IMR-90 (cell line): Measurements from ENCODE around the gene KCNMA1. TPM values are rescaled to one million over a fixed set of nuclear protein-coding genes. Genes with fewer than 3 reads are reported as not detected.

Experiments
- ATAC-seq: fragments of 200-7000 bp; cut with Tn5 transposase; 2 replicates; pipeline ENCODE4 v1.9.1; 2020; ENCODE audit warnings: low read depth, mild to moderate bottlenecking, moderate library complexity
- BruUV-seq: library from RNA; stranded (reverse); fragments of 400-500 nt; replicated peaks from 2 replicates; lab custom pipeline; 2021; lab: Mats Ljungman, UMichigan
- CTCF ChIA-PET: fragments of 300-600 bp; formaldehyde crosslinking; extraction: SDS; loops from one replicate; lab custom pipeline; 2021; ENCODE audit warnings: antibody characterized with exemption; lab: Yijun Ruan, JAX
- POLR2A ChIA-PET: fragments of 300-600 bp; sonication (Branson Sonifier 250); formaldehyde crosslinking; loops from one replicate; lab custom pipeline; 2022; ENCODE audit warnings: antibody characterized with exemption; ENCODE audit not compliant: unreplicated experiment; lab: Charles Lee
- DNase-seq: peaks from one replicate; pipeline ENCODE4 v3.0.0; 2013
- H2AFZ ChIP-seq: replicated peaks from 2 replicates; pipeline ENCODE3; 2013; ENCODE audit warnings: low read length, mild to moderate bottlenecking; ENCODE audit not compliant: poor library complexity
- H2AK5ac ChIP-seq: 2 replicates; pipeline ENCODE4 v1.6.1; 2013; ENCODE audit warnings: low read depth, low read length, inconsistent platforms
- H2AK9ac ChIP-seq: replicated peaks from 2 replicates; pipeline ENCODE3; 2013; ENCODE audit warnings: mild to moderate bottlenecking, low read depth, low read length, moderate library complexity; ENCODE audit not compliant: poor library complexity
- H2BK120ac ChIP-seq: 2 replicates; pipeline ENCODE4 v1.6.1; 2013; ENCODE audit warnings: low read depth, low read length, inconsistent platforms
- H2BK15ac ChIP-seq: 3 replicates; pipeline ENCODE4 v1.6.1; 2013; ENCODE audit warnings: low read depth, low read length, inconsistent platforms
- H2BK20ac ChIP-seq: 2 replicates; pipeline ENCODE4 v1.6.1; 2013; ENCODE audit warnings: low read depth, mild to moderate bottlenecking, inconsistent platforms, low read length, moderate library complexity
- H2BK5ac ChIP-seq: 2 replicates; pipeline ENCODE4 v1.6.1; 2013; ENCODE audit warnings: mild to moderate bottlenecking, low read depth, low read length, inconsistent platforms; ENCODE audit not compliant: poor library complexity, severe bottlenecking
- H3K14ac ChIP-seq: replicated peaks from 2 replicates; pipeline ENCODE4 v1.6.1; 2013; ENCODE audit warnings: low read depth, low read length, inconsistent platforms
- H3K18ac ChIP-seq: 2 replicates; pipeline ENCODE4 v1.6.1; 2013; ENCODE audit warnings: low read depth, low read length, control low read depth
- H3K23ac ChIP-seq: 2 replicates; pipeline ENCODE4 v1.6.1; 2013; ENCODE audit warnings: low read depth, low read length, inconsistent platforms
- H3K27ac ChIP-seq: 2 replicates; pipeline ENCODE4 v1.5.1; 2013; ENCODE audit warnings: mild to moderate bottlenecking, control low read depth, low read length; ENCODE audit not compliant: insufficient read depth
- H3K27me3 ChIP-seq: 2 replicates; pipeline ENCODE4 v1.6.1; 2013; ENCODE audit warnings: low read length; ENCODE audit not compliant: control insufficient read depth, insufficient read depth
- H3K36me3 ChIP-seq: 2 replicates; pipeline ENCODE4 v1.6.1; 2013; ENCODE audit warnings: low read length, mixed read lengths; ENCODE audit not compliant: control insufficient read depth, insufficient read depth
- H3K4ac ChIP-seq: 2 replicates; pipeline ENCODE4 v1.6.1; 2013; ENCODE audit warnings: low read depth, low read length, inconsistent platforms
- H3K4me1 ChIP-seq: 2 replicates; pipeline ENCODE4 v1.6.1; 2013; ENCODE audit warnings: low read length, mixed read lengths; ENCODE audit not compliant: control insufficient read depth, insufficient read depth
- H3K4me2 ChIP-seq: 2 replicates; pipeline ENCODE4 v1.6.1; 2013; ENCODE audit warnings: low read depth, mild to moderate bottlenecking, control low read depth, low read length, moderate library complexity
- H3K4me3 ChIP-seq: 2 replicates; pipeline ENCODE4 v1.5.1; 2013; ENCODE audit warnings: low read depth, mild to moderate bottlenecking, control low read depth, low read length, moderate library complexity; ENCODE audit not compliant: insufficient read depth
- H3K56ac ChIP-seq: 2 replicates; pipeline ENCODE4 v1.6.1; 2013; ENCODE audit warnings: low read length, inconsistent platforms; ENCODE audit not compliant: insufficient read depth; ENCODE audit errors: extremely low read depth
- H3K79me1 ChIP-seq, 2 experiments: 2 replicates each; pipeline ENCODE4 v1.6.1; 2013; ENCODE audit warnings: low read length in 2 of 2, inconsistent platforms in 1 of 2, low read depth in 1 of 2
- H3K9ac ChIP-seq: 2 replicates; pipeline ENCODE4 v1.6.1; 2013; ENCODE audit warnings: low read depth, low read length, control low read depth
- H3K9me1 ChIP-seq: 2 replicates; pipeline ENCODE4 v1.6.1; 2013; ENCODE audit warnings: low read length, inconsistent platforms; ENCODE audit not compliant: insufficient read depth
- H3K9me3 ChIP-seq: 2 replicates; pipeline ENCODE4 v1.6.1; 2013; ENCODE audit warnings: low read length; ENCODE audit not compliant: control insufficient read depth, insufficient read depth
- H4K20me1 ChIP-seq: 2 replicates; pipeline ENCODE4 v1.6.1; 2013; ENCODE audit warnings: low read length, inconsistent platforms; ENCODE audit not compliant: insufficient read depth
- H4K5ac ChIP-seq: 2 replicates; pipeline ENCODE4 v1.6.1; 2013; ENCODE audit warnings: mild to moderate bottlenecking, low read depth, low read length, control low read depth
- H4K8ac ChIP-seq, 2 experiments: 2 replicates each; pipeline ENCODE4 v1.6.1; 2013; ENCODE audit warnings: low read depth in 2 of 2, low read length in 2 of 2, control low read depth in 1 of 2, inconsistent platforms in 1 of 2
- H4K91ac ChIP-seq: 2 replicates; pipeline ENCODE4 v1.6.1; 2013; ENCODE audit warnings: low read depth, low read length, inconsistent platforms; ENCODE audit not compliant: insufficient read depth
- BHLHE40 ChIP-seq: fragments of 150-350 bp; IDR thresholded peaks from 2 replicates; pipeline ENCODE4 v1.6.1; 2016; ENCODE audit warnings: mild to moderate bottlenecking, low read depth, low read length
- CEBPB ChIP-seq: IDR thresholded peaks from 2 replicates; pipeline ENCODE4 v1.6.1; 2012; ENCODE audit warnings: low read depth, low read length, improper control_type of control experiment
- CHD1 ChIP-seq: IDR thresholded peaks from 2 replicates; pipeline ENCODE4 v1.6.1; 2012; ENCODE audit warnings: low read depth, low read length, improper control_type of control experiment
- CTCF ChIP-seq: conservative IDR thresholded peaks from 2 replicates; pipeline ENCODE4 v1.5.1; 2012; ENCODE audit warnings: mild to moderate bottlenecking, low read depth, low read length, improper control_type of control experiment
- ELK1 ChIP-seq: fragments of 150-350 bp; IDR thresholded peaks from 2 replicates; pipeline ENCODE4 v1.6.1; 2016; ENCODE audit warnings: low read depth, mild to moderate bottlenecking, low read length, moderate library complexity, borderline replicate concordance
- FOS ChIP-seq: fragments of 150-350 bp; IDR thresholded peaks from 2 replicates; pipeline ENCODE4 v1.6.1; 2016; ENCODE audit warnings: low read depth, low read length
- MAFK ChIP-seq: IDR thresholded peaks from 2 replicates; pipeline ENCODE4 v1.6.1; 2012; ENCODE audit warnings: low read depth, low read length, improper control_type of control experiment
- MAZ ChIP-seq: IDR thresholded peaks from 2 replicates; pipeline ENCODE4 v1.6.1; 2012; ENCODE audit warnings: low read depth, mild to moderate bottlenecking, low read length, improper control_type of control experiment, moderate library complexity, borderline replicate concordance
- MXI1 ChIP-seq: IDR thresholded peaks from 2 replicates; pipeline ENCODE4 v1.6.1; 2012; ENCODE audit warnings: low read depth, mild to moderate bottlenecking, low read length, moderate library complexity, borderline replicate concordance
- NFE2L2 ChIP-seq: fragments of 150-350 bp; IDR thresholded peaks from 2 replicates; pipeline ENCODE4 v1.6.1; 2016; ENCODE audit warnings: low read depth, mild to moderate bottlenecking, low read length
- POLR2A ChIP-seq: IDR thresholded peaks from 2 replicates; pipeline ENCODE4 v1.6.1; 2012; ENCODE audit warnings: mild to moderate bottlenecking, low read depth, low read length
- RAD21 ChIP-seq: IDR thresholded peaks from 2 replicates; pipeline ENCODE4 v1.6.1; 2012; ENCODE audit warnings: low read length, improper control_type of control experiment
- RCOR1 ChIP-seq: IDR thresholded peaks from 2 replicates; pipeline ENCODE4 v1.6.1; 2012; ENCODE audit warnings: mild to moderate bottlenecking, low read length, improper control_type of control experiment; ENCODE audit not compliant: insufficient replicate concordance
- RFX5 ChIP-seq: IDR thresholded peaks from 2 replicates; pipeline ENCODE4 v1.8.0; 2012; ENCODE audit warnings: low read depth, mild to moderate bottlenecking, low read length, moderate library complexity
- SMC3 ChIP-seq: fragments of 150-350 bp; IDR thresholded peaks from 2 replicates; pipeline ENCODE4 v1.6.1; 2016; ENCODE audit warnings: low read depth, mild to moderate bottlenecking, antibody characterized with exemption, low read length, moderate library complexity
- USF2 ChIP-seq: fragments of 150-350 bp; IDR thresholded peaks from 2 replicates; pipeline ENCODE4 v1.6.1; 2017; ENCODE audit warnings: mild to moderate bottlenecking, antibody characterized with exemption, low read length, low read depth
- WGBS, 2 experiments: methylation state at CpG; one replicate each; pipeline versions ENCODE4 v1.1.5 to v1.1.7; 2013; ENCODE audit warnings: missing lambda C conversion rate in 2 of 2; ENCODE audit not compliant: insufficient read length in 1 of 2; ENCODE audit errors: extremely low coverage in 2 of 2; 5-methylcytosine and 5-hydroxymethylcytosine counted together
- dilution Hi-C: fragments of 300-500 bp; cut with HindIII; formaldehyde crosslinking; loops from one replicate; pipeline ENCODE4 v1.14.3; 2018; ENCODE audit warnings: low sequenced_read_pairs; ENCODE audit not compliant: unreplicated experiment
- in situ Hi-C: fragments of 300-500 bp; cut with MboI; formaldehyde crosslinking; loops from 3 replicates; pipeline ENCODE4 v1.14.3; 2019; ENCODE audit warnings: low sequenced_read_pairs, inconsistent platforms, mixed read lengths
- intact Hi-C: fragments of 100-400 bp; cut with micrococcal nuclease; formaldehyde crosslinking; loops from 2 replicates; pipeline ENCODE4 v1.10.0; 2022
- polyA plus RNA-seq, 3 experiments: library from polyadenylated mRNA; depleted of rRNA; stranded (reverse); fragments of >200 nt; gene quantifications; 2 replicates each; pipeline ENCODE4 v1.2.3, GENCODE V29; 2012; ENCODE audit warnings: low replicate concordance in 1 of 3
- total RNA-seq: library from RNA; depleted of rRNA; stranded (reverse); fragments of >200 nt; gene quantifications from 2 replicates; pipeline ENCODE4 v1.2.3, GENCODE V29; 2012

Gene KCNMA1
- total and polyA plus RNA-seq, 2 of the 4 experiments (the other 2 are of a cell fraction): 25.6 to 29.6 TPM

GRCh38 chr10:77309092-77309491 is 328.5 kb downstream of the KCNMA1 start:
- dilution Hi-C loops (no loop called here), intact Hi-C loops (no loop called here), in situ Hi-C loops (no loop called here)
- no peak for DNase-seq
- no peaks in the 10 kb centered on the region for H3K9me3 ChIP-seq
- no peaks in the 10 kb centered on the region for H3K36me3 ChIP-seq
- H3K4me2 ChIP-seq: no peak overlapping the region
- H3K9me1 ChIP-seq: peaks cover 11% of the 10 kb centered on the region; the same call in 1 of the 2 replicates
- no peak overlapping the region for H3K14ac ChIP-seq
- no peaks in the 10 kb centered on the region for H4K20me1 ChIP-seq
- H2BK5ac ChIP-seq: no peak overlapping the region
- H2BK120ac ChIP-seq: no peak overlapping the region
- no peak overlapping the region for H3K23ac ChIP-seq
- no peak overlapping the region for H3K18ac ChIP-seq
- CTCF ChIA-PET: no interaction called here
- H4K91ac ChIP-seq: 0 out of 2 replicates have a peak overlapping the region, but pooled peaks have one; percentile 3
- POLR2A ChIA-PET: no interaction called here
- 0 out of 4 replicates have a peak, but pooled peaks cover 0 to 4% of the 10 kb centered on the region in 2 experiments for H3K79me1 ChIP-seq
- H3K27me3 ChIP-seq: peaks cover 2% of the 10 kb centered on the region; the same call in 1 of the 2 replicates
- BruUV-seq: no TSS peak
- H2AFZ ChIP-seq: no peak overlapping the region
- no peak overlapping the region for H2BK15ac ChIP-seq
- H4K8ac ChIP-seq: no peak overlapping the region
- no peak overlapping the region for H3K27ac ChIP-seq
- peaks cover 11% of the 10 kb centered on the region for H3K4me1 ChIP-seq
- no peak overlapping the region for H4K5ac ChIP-seq
- H3K4me3 ChIP-seq: no peak overlapping the region
- no peak overlapping the region for H3K56ac ChIP-seq
- H3K9ac ChIP-seq: no peak overlapping the region
- whole genome bisulfite sequencing, 2 experiments: no CpG with 5 or more reads among the region's 6 CpGs
- no peak overlapping the region for H2BK20ac ChIP-seq
- no peak for TF ChIP-seq BHLHE40
- TF ChIP-seq USF2: no peak
- no peak for TF ChIP-seq MAZ
- TF ChIP-seq RCOR1: no peak
- TF ChIP-seq RAD21: no peak
- TF ChIP-seq POLR2A: no peak
- no peak for TF ChIP-seq SMC3
- TF ChIP-seq MAFK: no peak
- TF ChIP-seq CEBPB: no peak
- no peak for TF ChIP-seq RFX5
- no peak for TF ChIP-seq CHD1
- TF ChIP-seq NFE2L2: no peak
- TF ChIP-seq FOS: no peak
- no peak for TF ChIP-seq CTCF
- TF ChIP-seq ELK1: no peak
- TF ChIP-seq MXI1: no peak
- ATAC-seq: no peak
- H2AK9ac ChIP-seq: no peak overlapping the region
- 0 out of 2 replicates have a peak overlapping the region, but pooled peaks have one; percentile 6 for H2AK5ac ChIP-seq
- H3K4ac ChIP-seq: no peak overlapping the region
